ENCODE measurements around the gene KAT2A.

DNA sequence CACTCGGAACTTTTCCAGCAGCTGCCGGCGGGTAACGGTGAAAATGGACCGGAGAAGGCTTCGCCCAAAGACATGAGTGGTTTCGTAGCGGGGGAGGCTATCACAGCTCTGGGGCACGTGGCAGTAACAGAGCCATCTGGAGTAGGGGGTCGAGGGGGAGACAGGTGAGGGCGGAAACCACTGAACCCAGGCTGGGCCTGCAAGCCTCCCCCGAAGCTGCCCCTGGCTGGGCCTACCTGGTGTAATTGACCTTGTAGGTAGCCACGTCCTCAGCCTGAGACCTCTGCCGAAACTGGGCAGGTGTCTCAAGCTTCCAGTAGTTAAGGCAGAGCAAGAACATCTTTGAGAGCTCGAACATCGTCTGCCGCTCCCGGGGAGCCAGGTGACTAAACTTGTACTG, 1.9 kb downstream of the KAT2A start:
- no peak for TF ChIP-seq POLR2A (IDR thresholded peaks at IDR 0.05)
- TF ChIP-seq, protein P1, sequence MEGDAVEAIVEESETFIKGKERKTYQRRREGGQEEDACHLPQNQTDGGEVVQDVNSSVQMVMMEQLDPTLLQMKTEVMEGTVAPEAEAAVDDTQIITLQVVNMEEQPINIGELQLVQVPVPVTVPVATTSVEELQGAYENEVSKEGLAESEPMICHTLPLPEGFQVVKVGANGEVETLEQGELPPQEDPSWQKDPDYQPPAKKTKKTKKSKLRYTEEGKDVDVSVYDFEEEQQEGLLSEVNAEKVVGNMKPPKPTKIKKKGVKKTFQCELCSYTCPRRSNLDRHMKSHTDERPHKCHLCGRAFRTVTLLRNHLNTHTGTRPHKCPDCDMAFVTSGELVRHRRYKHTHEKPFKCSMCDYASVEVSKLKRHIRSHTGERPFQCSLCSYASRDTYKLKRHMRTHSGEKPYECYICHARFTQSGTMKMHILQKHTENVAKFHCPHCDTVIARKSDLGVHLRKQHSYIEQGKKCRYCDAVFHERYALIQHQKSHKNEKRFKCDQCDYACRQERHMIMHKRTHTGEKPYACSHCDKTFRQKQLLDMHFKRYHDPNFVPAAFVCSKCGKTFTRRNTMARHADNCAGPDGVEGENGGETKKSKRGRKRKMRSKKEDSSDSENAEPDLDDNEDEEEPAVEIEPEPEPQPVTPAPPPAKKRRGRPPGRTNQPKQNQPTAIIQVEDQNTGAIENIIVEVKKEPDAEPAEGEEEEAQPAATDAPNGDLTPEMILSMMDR (IDR thresholded peaks at IDR 0.05): no peak
- no peak for TF ChIP-seq EP300 (IDR thresholded peaks at IDR 0.05)
